Uterus (tissue), 2 donors: ENCODE results near the gene KIF26B.

Experiments used
- POLR2A ChIP-seq, 2 donors: fragments of 450-650 bp; IDR thresholded peaks; one replicate each; pipeline ENCODE4 v1.6.1; 2016; ENCODE audit warnings: antibody characterized with exemption in 2 of 2, mild to moderate bottlenecking in 1 of 2, moderate library complexity in 1 of 2
- TF ChIP-seq, protein P1 (sequence below), 4 experiments: fragments of 200-600 bp in 2 of 4; fragments of 450-650 bp in 2 of 4; sonication (generic) in 2 of 4; IDR thresholded peaks; one replicate each; pipeline ENCODE4 v1.5.1; 2016 to 2019; ENCODE audit warnings: antibody characterized with exemption in 4 of 4, mild to moderate bottlenecking in 2 of 4, moderate library complexity in 1 of 4

DNA sequence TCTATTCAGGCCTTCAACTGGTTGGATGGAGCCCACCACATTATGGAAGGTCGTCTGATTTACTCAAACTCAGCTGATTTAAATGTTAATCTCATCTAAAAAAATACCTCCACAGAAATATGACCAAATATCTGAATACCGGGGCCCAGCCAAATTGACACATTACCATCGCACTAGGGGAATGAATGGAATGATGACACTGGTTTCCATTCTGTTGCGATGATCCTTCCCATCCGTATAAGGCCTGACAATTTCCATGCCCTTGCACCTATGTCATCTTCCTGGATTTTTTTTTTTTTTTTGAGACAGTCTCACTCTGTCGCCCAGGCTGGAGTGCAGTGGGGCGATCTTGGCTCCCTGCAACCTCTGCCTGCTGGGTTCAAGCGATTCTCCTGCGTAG lies 397.5 kb downstream of the KIF26B start:
- TF ChIP-seq, protein P1, sequence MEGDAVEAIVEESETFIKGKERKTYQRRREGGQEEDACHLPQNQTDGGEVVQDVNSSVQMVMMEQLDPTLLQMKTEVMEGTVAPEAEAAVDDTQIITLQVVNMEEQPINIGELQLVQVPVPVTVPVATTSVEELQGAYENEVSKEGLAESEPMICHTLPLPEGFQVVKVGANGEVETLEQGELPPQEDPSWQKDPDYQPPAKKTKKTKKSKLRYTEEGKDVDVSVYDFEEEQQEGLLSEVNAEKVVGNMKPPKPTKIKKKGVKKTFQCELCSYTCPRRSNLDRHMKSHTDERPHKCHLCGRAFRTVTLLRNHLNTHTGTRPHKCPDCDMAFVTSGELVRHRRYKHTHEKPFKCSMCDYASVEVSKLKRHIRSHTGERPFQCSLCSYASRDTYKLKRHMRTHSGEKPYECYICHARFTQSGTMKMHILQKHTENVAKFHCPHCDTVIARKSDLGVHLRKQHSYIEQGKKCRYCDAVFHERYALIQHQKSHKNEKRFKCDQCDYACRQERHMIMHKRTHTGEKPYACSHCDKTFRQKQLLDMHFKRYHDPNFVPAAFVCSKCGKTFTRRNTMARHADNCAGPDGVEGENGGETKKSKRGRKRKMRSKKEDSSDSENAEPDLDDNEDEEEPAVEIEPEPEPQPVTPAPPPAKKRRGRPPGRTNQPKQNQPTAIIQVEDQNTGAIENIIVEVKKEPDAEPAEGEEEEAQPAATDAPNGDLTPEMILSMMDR (IDR thresholded peaks at IDR 0.05) = no peak
- TF ChIP-seq POLR2A (IDR thresholded peaks at IDR 0.05) = no peak
